ENCODE measurements around the gene CC2D2B. TPM values are rescaled to one million over a fixed set of nuclear protein-coding genes. Genes with fewer than 3 reads are reported as not detected.

Gene CC2D2B
- polyA plus RNA-seq, 1 experiment, result not detected

DNA sequence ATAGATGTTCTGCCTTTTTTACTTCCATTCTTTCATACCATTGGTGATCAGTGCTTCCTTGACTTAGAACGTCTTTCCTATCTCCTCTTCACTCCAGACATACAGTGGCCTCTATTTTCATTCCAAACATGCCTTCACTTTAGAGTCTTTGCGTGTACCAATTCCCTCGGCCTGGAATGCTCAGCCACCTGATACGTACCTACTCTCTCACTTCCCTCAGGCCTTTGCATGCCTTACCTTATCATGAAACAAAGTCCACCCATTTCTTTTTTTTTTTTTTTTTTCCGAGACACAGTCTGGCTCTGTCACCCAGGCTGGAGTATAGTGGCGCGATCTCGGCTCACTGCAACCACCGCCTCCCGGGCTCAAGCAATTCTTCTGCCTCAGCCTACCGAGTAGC lies 133.4 kb downstream of the CC2D2B start:
- ChIA-PET CTCF (interaction anchor here (0.6 to 3.5 kb wide), 2 partner anchors 135 to 348 kb away, joined by 3 to 11 read pairs; partner anchors contain the start of gene TCTN3), POLR2A (interaction anchor here (0.7 kb wide), 1 partner anchor 75 kb away, joined by 6 read pairs; no protein-coding TSS in a partner anchor)
- Histone ChIP-seq H3K9me3 (ENCODE audit: control insufficient read depth, insufficient read depth, low read length) (peaks cover 4% of the 10 kb centered on the region; the same call in 1 of the 2 replicates), H3K27me3 (ENCODE audit: control insufficient read depth, insufficient read depth, low read length) (no peaks in the 10 kb centered on the region), H3K27ac (ENCODE audit: low read depth, low read length) (no peak overlapping the region), H3K4me3 (ENCODE audit: low read depth, low read length) (no peak overlapping the region)
- TF ChIP-seq, protein P1, sequence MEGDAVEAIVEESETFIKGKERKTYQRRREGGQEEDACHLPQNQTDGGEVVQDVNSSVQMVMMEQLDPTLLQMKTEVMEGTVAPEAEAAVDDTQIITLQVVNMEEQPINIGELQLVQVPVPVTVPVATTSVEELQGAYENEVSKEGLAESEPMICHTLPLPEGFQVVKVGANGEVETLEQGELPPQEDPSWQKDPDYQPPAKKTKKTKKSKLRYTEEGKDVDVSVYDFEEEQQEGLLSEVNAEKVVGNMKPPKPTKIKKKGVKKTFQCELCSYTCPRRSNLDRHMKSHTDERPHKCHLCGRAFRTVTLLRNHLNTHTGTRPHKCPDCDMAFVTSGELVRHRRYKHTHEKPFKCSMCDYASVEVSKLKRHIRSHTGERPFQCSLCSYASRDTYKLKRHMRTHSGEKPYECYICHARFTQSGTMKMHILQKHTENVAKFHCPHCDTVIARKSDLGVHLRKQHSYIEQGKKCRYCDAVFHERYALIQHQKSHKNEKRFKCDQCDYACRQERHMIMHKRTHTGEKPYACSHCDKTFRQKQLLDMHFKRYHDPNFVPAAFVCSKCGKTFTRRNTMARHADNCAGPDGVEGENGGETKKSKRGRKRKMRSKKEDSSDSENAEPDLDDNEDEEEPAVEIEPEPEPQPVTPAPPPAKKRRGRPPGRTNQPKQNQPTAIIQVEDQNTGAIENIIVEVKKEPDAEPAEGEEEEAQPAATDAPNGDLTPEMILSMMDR (IDR thresholded peaks at IDR 0.05; ENCODE audit: low read depth, low read length), result no peak
- no peak for DNase-seq (ENCODE audit: low read depth, low spot score)

DNA sequence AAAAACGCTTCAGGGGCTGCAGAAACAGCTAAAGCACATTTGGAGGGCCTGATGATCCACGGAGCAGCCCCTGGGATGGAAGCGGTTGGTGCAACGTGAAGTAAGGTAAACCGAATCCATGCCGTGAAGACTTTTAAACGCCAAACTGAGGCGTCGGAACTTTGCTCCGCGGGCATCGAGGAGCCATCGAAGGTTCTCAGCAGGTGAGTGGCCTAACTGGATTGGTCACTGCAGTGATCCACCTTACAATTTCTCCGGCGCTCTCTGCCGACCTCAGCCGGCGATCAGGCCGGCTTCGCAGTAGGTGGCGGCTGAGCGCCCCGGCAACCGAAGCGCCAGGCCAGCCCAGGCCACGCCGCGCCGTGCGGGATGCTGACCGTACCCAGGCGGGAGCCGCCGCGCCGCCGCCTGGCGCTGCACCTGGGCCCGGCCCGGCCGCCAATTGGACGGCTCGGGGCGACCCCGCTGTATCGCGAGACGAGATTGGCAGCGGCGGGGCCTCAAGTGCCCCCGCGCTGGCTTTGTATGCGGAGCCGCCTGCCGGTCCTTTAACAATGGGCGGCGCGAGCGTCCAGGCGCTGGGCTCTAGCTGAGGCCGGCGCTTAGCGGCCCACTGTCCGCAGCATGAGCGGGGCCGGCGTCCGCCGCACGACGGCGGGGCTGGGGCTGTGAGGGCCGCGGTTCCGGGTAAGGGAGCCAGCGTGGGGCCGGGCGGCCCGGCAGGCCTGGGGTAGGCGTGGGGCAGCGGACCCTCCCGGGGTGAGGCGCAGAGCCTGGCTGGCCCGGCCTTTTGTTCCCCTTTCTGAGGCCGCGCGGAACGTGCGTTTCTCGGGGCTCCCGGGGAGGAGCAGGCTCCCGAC lies 135.5 kb downstream of the CC2D2B start, which contains the start of gene CCNJ:
Gene CCNJ, plus strand, starts transcription at position 551 of the 860 bp plus-strand sequence. CDS start 811 bp downstream, outside the sequence.
- peak; percentile 68 for DNase-seq (ENCODE audit: low read depth, low spot score)
- TF ChIP-seq, protein P1 (IDR thresholded peaks at IDR 0.05; ENCODE audit: low read depth, low read length), result no peak
- H3K27me3 ChIP-seq (ENCODE audit: control insufficient read depth, insufficient read depth, low read length), result no peaks in the 10 kb centered on the region
- H3K9me3 ChIP-seq (ENCODE audit: control insufficient read depth, insufficient read depth, low read length), result peaks cover 4% of the 10 kb centered on the region; the same call in 1 of the 2 replicates
- CTCF ChIA-PET, result interaction anchor here (0.7 to 3.5 kb wide), 5 partner anchors 25 to 350 kb away, joined by 4 to 11 read pairs (median 8); partner anchors contain the start of gene TCTN3
- peak within 1 kb of the TSS; percentile 84 for H3K4me3 ChIP-seq (ENCODE audit: low read depth, low read length)
- H3K27ac ChIP-seq (ENCODE audit: low read depth, low read length), result peak within 1 kb of the TSS; percentile 87
- POLR2A ChIA-PET, result interaction anchor here (0.7 to 1.8 kb wide), 4 partner anchors 41 to 498 kb away, joined by 3 to 14 read pairs (median 6); partner anchors contain the start of gene ZNF518A

DNA sequence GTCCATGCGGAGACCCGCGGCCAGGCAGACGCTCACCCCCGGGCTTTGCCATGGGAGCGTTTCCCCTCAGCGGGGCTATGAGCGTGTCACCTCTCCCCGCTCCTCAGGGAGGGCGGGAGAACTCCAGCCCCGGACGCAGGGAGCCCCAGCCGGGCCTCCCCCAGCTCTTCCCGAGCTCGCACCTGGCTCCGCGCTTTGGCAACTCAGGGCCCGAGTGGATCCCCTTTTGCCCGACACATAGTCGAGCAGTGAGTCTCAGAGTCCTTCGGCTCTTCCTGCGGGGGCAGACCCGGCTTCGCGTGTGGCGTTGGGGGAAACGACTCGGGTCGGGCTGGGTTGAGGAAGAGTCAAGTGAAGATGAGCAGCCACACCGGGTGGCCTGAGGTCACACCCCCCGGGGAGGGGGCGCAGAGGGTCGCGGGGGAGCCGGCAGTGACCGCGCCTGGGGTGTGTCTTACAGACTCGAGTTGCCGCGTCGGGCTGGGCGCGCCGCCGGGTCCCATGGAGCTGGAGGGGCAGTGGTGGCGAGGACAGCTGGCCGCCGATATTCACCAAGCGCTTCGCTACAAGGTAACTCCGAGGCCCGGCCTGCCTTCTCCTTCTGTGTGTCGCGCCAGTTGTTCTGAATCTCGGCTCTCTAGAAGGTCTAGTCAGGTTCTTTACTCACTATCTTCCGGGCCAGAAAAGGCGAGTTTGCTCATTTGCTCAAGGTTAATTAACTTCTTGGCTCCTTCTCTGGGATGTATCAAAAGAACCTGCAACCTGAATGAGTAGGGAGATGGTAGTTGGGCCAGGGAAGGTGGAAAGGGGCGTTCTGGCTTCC lies 136.3 kb downstream of the CC2D2B start:
- DNase-seq (ENCODE audit: low read depth, low spot score), result no peak
- Histone ChIP-seq H3K27ac (ENCODE audit: low read depth, low read length) (peak overlapping the region; percentile 87), H3K4me3 (ENCODE audit: low read depth, low read length) (peak overlapping the region; percentile 84), H3K27me3 (ENCODE audit: control insufficient read depth, insufficient read depth, low read length) (no peaks in the 10 kb centered on the region), H3K9me3 (ENCODE audit: control insufficient read depth, insufficient read depth, low read length) (peaks cover 4% of the 10 kb centered on the region; the same call in 1 of the 2 replicates)
- ChIA-PET POLR2A (interaction anchor here (0.8 to 1.8 kb wide), 3 partner anchors 41 to 86 kb away, joined by 3 to 14 read pairs (median 7); partner anchors contain the start of gene ZNF518A), CTCF (interaction anchor here (1.3 to 3.5 kb wide), 2 partner anchors 27 to 351 kb away, joined by 7 to 11 read pairs; partner anchors contain the start of gene TCTN3)
- TF ChIP-seq, protein P1 (IDR thresholded peaks at IDR 0.05; ENCODE audit: low read depth, low read length), result no peak

DNA sequence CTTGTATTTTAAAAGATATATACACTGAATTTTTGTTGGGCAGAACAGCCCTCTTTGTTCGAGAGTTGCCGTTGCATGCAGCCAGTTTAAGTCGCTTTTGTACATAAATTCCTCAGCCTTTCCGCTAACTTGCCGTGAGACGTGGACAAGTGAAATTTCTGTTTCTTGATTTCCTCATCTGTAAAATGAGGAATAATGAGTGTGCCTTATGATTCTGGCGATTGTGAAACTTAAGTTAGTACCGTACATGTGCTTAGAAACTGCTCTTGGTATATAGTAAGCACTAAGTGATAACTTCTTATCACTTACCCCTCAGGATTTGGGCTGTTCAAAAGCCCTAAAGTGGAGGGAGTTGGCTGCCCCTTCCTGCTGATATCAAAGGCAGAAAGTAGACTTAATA lies 137.0 kb downstream of the CC2D2B start:
- no peaks in the 10 kb centered on the region for H3K27me3 ChIP-seq (ENCODE audit: control insufficient read depth, insufficient read depth, low read length)
- ChIA-PET CTCF (interaction anchor here (0.9 to 3.5 kb wide), 3 partner anchors 27 to 351 kb away, joined by 4 to 11 read pairs (median 7); partner anchors contain the start of gene TCTN3), POLR2A (interaction anchor here (1.8 kb wide), 1 partner anchor 86 kb away, joined by 14 read pairs; the partner anchor contains the start of gene ZNF518A)
- peak overlapping the region; percentile 87 for H3K27ac ChIP-seq (ENCODE audit: low read depth, low read length)
- H3K4me3 ChIP-seq (ENCODE audit: low read depth, low read length), result peak overlapping the region; percentile 84
- TF ChIP-seq, protein P1 (IDR thresholded peaks at IDR 0.05; ENCODE audit: low read depth, low read length), result no peak
- peaks cover 4% of the 10 kb centered on the region; the same call in 1 of the 2 replicates for H3K9me3 ChIP-seq (ENCODE audit: control insufficient read depth, insufficient read depth, low read length)
- DNase-seq (ENCODE audit: low read depth, low spot score), result no peak

Measured in AG04450 (cell line).